Mucosa of stomach (tissue), 1 donor: Measurements from ENCODE around the gene ACSM3.
"Not testable (repeated sequence)": the region's sequence is repeated elsewhere in the genome, so short reads cannot be mapped to it uniquely, and the experiment has no call there.

Experiments
- H3K27me3 ChIP-seq: one replicate; pipeline ENCODE4 v1.7.0; 2013; ENCODE audit warnings: mild to moderate bottlenecking, low read length; ENCODE audit not compliant: control insufficient read depth, insufficient read depth
- H3K36me3 ChIP-seq: one replicate; pipeline ENCODE4 v1.7.0; 2013; ENCODE audit warnings: low read length; ENCODE audit not compliant: control insufficient read depth, insufficient read depth
- H3K4me1 ChIP-seq: one replicate; pipeline ENCODE4 v1.7.0; 2013; ENCODE audit warnings: mild to moderate bottlenecking, low read length; ENCODE audit not compliant: control insufficient read depth, insufficient read depth
- H3K4me3 ChIP-seq: one replicate; pipeline ENCODE4 v1.7.0; 2013; ENCODE audit warnings: low read length
- H3K9ac ChIP-seq: one replicate; pipeline ENCODE4 v1.7.0; 2013; ENCODE audit warnings: mild to moderate bottlenecking, low read length, moderate library complexity
- H3K9me3 ChIP-seq: one replicate; pipeline ENCODE4 v1.7.0; 2013; ENCODE audit warnings: mild to moderate bottlenecking, low read length, moderate library complexity; ENCODE audit not compliant: control insufficient read depth
- donor health status: Pancreatic carcinoma.

Gene ACSM3

GRCh38 chr16:20741554-20742285 is 22.1 kb upstream of the ACSM3 start, which contains the start of gene THUMPD1:
Gene THUMPD1, minus strand, starts transcription at chr16:20741818. Its CDS starts 79 bp downstream, at chr16:20741739.
- peaks cover 11% of the 10 kb centered on the region for H3K4me1 ChIP-seq
- H3K9ac ChIP-seq, result peak within 1 kb of the TSS; percentile 82
- peaks cover 6% of the 10 kb centered on the region for H3K36me3 ChIP-seq
- no peaks in the 10 kb centered on the region for H3K9me3 ChIP-seq
- H3K4me3 ChIP-seq, result peak within 1 kb of the TSS; percentile 98
- no peaks in the 10 kb centered on the region for H3K27me3 ChIP-seq

- Histone ChIP-seq H3K9ac (no peak overlapping the region), H3K9me3 (no peaks in the 10 kb centered on the region), H3K4me3 (no peak overlapping the region), H3K36me3 (no peaks in the 10 kb centered on the region), H3K27me3 (no peaks in the 10 kb centered on the region), H3K4me1 (peaks cover 11% of the 10 kb centered on the region)
Observed at GRCh38 chr16:20743591-20743990, 20.2 kb upstream of the ACSM3 start.

GRCh38 chr16:20744922-20745440 is 18.8 kb upstream of the ACSM3 start:
- Histone ChIP-seq H3K4me1 (peaks cover 6% of the 10 kb centered on the region), H3K27me3 (no peaks in the 10 kb centered on the region), H3K4me3 (no peak overlapping the region), H3K9me3 (no peaks in the 10 kb centered on the region), H3K36me3 (no peaks in the 10 kb centered on the region), H3K9ac (no peak overlapping the region)

- peaks cover 3% of the 10 kb centered on the region for H3K4me1 ChIP-seq
- H3K27me3 ChIP-seq, result no peaks in the 10 kb centered on the region
- H3K9ac ChIP-seq, result no peak overlapping the region
- H3K4me3 ChIP-seq, result no peak overlapping the region
- no peaks in the 10 kb centered on the region for H3K36me3 ChIP-seq
- H3K9me3 ChIP-seq, result no peaks in the 10 kb centered on the region
Observed at GRCh38 chr16:20746461-20746860, 17.4 kb upstream of the ACSM3 start.

GRCh38 chr16:20747030-20747816 is 16.6 kb upstream of the ACSM3 start:
- no peaks in the 10 kb centered on the region for H3K9me3 ChIP-seq
- H3K27me3 ChIP-seq, result no peaks in the 10 kb centered on the region
- no peaks in the 10 kb centered on the region for H3K4me1 ChIP-seq
- H3K9ac ChIP-seq, result no peak overlapping the region
- H3K4me3 ChIP-seq, result no peak overlapping the region
- no peaks in the 10 kb centered on the region for H3K36me3 ChIP-seq

- H3K9ac ChIP-seq, result no peak overlapping the region
- H3K27me3 ChIP-seq, result no peaks in the 10 kb centered on the region
- H3K4me3 ChIP-seq, result no peak overlapping the region
- no peaks in the 10 kb centered on the region for H3K9me3 ChIP-seq
- no peaks in the 10 kb centered on the region for H3K4me1 ChIP-seq
- H3K36me3 ChIP-seq, result no peaks in the 10 kb centered on the region
Observed at GRCh38 chr16:20749474-20749873, 14.3 kb upstream of the ACSM3 start.

- Histone ChIP-seq H3K4me3 (no peak overlapping the region), H3K36me3 (no peaks in the 10 kb centered on the region), H3K9ac (no peak overlapping the region), H3K9me3 (no peaks in the 10 kb centered on the region), H3K4me1 (no peaks in the 10 kb centered on the region), H3K27me3 (no peaks in the 10 kb centered on the region)
Observed at GRCh38 chr16:20750558-20750957, 13.3 kb upstream of the ACSM3 start.

GRCh38 chr16:20753727-20754126 is 10.1 kb upstream of the ACSM3 start:
- Histone ChIP-seq H3K9ac (no peak overlapping the region), H3K4me3 (no peak overlapping the region), H3K36me3 (no peaks in the 10 kb centered on the region), H3K9me3 (no peaks in the 10 kb centered on the region), H3K4me1 (no peaks in the 10 kb centered on the region), H3K27me3 (no peaks in the 10 kb centered on the region)

- Histone ChIP-seq H3K9ac (no peak overlapping the region), H3K4me3 (no peak overlapping the region), H3K4me1 (no peaks in the 10 kb centered on the region), H3K27me3 (no peaks in the 10 kb centered on the region), H3K9me3 (no peaks in the 10 kb centered on the region), H3K36me3 (no peaks in the 10 kb centered on the region)
Observed at GRCh38 chr16:20755238-20755637, 8.6 kb upstream of the ACSM3 start.

GRCh38 chr16:20755799-20756198 is 8.0 kb upstream of the ACSM3 start:
- not testable (repeated sequence) for H3K4me1 ChIP-seq, H3K4me3 ChIP-seq, H3K9me3 ChIP-seq, H3K27me3 ChIP-seq, H3K9ac ChIP-seq, H3K36me3 ChIP-seq

- no peak overlapping the region for H3K9ac ChIP-seq
- H3K9me3 ChIP-seq, result no peaks in the 10 kb centered on the region
- H3K27me3 ChIP-seq, result no peaks in the 10 kb centered on the region
- no peaks in the 10 kb centered on the region for H3K36me3 ChIP-seq
- H3K4me3 ChIP-seq, result no peak overlapping the region
- H3K4me1 ChIP-seq, result no peaks in the 10 kb centered on the region
Observed at GRCh38 chr16:20760346-20760745, 3.5 kb upstream of the ACSM3 start.

GRCh38 chr16:20761175-20761574 is 2.6 kb upstream of the ACSM3 start:
- Histone ChIP-seq H3K4me3 (no peak overlapping the region), H3K9me3 (no peaks in the 10 kb centered on the region), H3K4me1 (no peaks in the 10 kb centered on the region), H3K9ac (no peak overlapping the region), H3K27me3 (no peaks in the 10 kb centered on the region), H3K36me3 (no peaks in the 10 kb centered on the region)
